ENCODE data around the gene FMNL2.

GRCh38 chr2:152534460-152535135 is 199.6 kb downstream of the FMNL2 start:
- TF ChIP-seq CTCF (IDR thresholded peaks at IDR 0.05; ENCODE audit: borderline replicate concordance, extremely low read depth, low read length, poor library complexity, severe bottlenecking), result no peak
- TF ChIP-seq EZH2 (IDR thresholded peaks at IDR 0.05; ENCODE audit: borderline replicate concordance, low read depth, low read length, severe bottlenecking), result no peak
